Adrenal gland (tissue), 5 donors: ENCODE data around the gene FKRP.

ENCODE experiments used
- POLR2A ChIP-seq, 2 donors: fragments of 450-650 bp; IDR thresholded peaks; one replicate each; pipeline ENCODE4 v1.6.1; 2017; ENCODE audit warnings: antibody characterized with exemption in 2 of 2, mild to moderate bottlenecking in 2 of 2, moderate library complexity in 1 of 2
- TF ChIP-seq, protein P1 (sequence below), 6 experiments: fragments of 450-650 bp in 4 of 6; fragments of 200-600 bp in 2 of 6; sonication (generic) in 1 of 6; IDR thresholded peaks; 1 replicate in 5 of 6; 2 replicates in 1 of 6; pipeline versions ENCODE4 v1.5.1 to v1.8.0; 2016 to 2021; ENCODE audit warnings: antibody characterized with exemption in 6 of 6, mild to moderate bottlenecking in 2 of 6, moderate library complexity in 1 of 6
- donor health status: DM: no; HTN: no; CAD: no.

DNA sequence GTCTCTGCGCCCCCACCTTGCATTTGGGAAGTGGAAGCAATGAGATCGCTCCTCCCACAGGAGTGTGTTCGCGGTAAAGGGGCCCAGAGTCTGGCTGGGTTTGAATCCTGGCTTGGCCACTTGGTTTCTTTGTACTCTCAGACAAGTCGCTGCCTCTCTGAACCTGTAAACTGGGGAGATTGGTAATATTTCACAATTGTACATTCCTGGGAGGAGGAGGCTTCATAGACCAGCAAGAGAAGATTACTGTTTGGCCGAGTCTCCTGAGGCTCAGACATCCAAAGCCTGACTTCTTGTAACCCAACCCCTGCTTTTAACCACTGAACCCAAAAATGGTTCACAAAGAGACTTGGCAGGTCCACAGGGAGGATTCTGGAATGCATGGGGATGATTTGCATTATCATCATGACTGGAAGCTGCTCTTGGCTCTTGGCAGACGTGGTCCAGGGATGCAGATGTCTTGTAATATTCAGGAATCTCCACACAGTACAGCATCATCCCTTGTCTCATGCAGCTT, 14.0 kb downstream of the FKRP start:
- TF ChIP-seq, protein P1, sequence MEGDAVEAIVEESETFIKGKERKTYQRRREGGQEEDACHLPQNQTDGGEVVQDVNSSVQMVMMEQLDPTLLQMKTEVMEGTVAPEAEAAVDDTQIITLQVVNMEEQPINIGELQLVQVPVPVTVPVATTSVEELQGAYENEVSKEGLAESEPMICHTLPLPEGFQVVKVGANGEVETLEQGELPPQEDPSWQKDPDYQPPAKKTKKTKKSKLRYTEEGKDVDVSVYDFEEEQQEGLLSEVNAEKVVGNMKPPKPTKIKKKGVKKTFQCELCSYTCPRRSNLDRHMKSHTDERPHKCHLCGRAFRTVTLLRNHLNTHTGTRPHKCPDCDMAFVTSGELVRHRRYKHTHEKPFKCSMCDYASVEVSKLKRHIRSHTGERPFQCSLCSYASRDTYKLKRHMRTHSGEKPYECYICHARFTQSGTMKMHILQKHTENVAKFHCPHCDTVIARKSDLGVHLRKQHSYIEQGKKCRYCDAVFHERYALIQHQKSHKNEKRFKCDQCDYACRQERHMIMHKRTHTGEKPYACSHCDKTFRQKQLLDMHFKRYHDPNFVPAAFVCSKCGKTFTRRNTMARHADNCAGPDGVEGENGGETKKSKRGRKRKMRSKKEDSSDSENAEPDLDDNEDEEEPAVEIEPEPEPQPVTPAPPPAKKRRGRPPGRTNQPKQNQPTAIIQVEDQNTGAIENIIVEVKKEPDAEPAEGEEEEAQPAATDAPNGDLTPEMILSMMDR (IDR thresholded peaks at IDR 0.05) = no peak
- TF ChIP-seq POLR2A (IDR thresholded peaks at IDR 0.05) = no peak
